ENCODE results near the gene MMRN1.

MMRN1 gene

GRCh38 chr4:89894649-89895550 is at the start of gene MMRN1:
MMRN1 (plus strand) TSS chr4:89894854; CDS start chr4:89894972, 118 bp downstream.
- H3K27me3 ChIP-seq (ENCODE audit: control insufficient read depth, insufficient read depth, low read length) = no peaks in the 10 kb centered on the region
- H3K36me3 ChIP-seq (ENCODE audit: control insufficient read depth, low read depth, low read length) = no peaks in the 10 kb centered on the region
- no peaks in the 10 kb centered on the region for H3K9me3 ChIP-seq (ENCODE audit: control insufficient read depth, low read depth, low read length)
- H3K27ac ChIP-seq (ENCODE audit: low read length) = no peak within 1 kb of the TSS
- no peak within 1 kb of the TSS for H3K9ac ChIP-seq (ENCODE audit: low read length)
- no peaks in the 10 kb centered on the region for H3K4me1 ChIP-seq (ENCODE audit: control insufficient read depth, low read depth, low read length)
- H3K4me3 ChIP-seq (ENCODE audit: low read length) = no peak within 1 kb of the TSS

GRCh38 chr4:89847571-89848325 is 46.9 kb upstream of the MMRN1 start:
- Histone ChIP-seq H3K27me3 (ENCODE audit: control insufficient read depth, insufficient read depth, low read length) (no peaks in the 10 kb centered on the region), H3K9ac (ENCODE audit: low read length) (no peak overlapping the region), H3K27ac (ENCODE audit: low read length) (no peak overlapping the region), H3K9me3 (ENCODE audit: control insufficient read depth, low read depth, low read length) (no peaks in the 10 kb centered on the region), H3K36me3 (ENCODE audit: control insufficient read depth, low read depth, low read length) (no peaks in the 10 kb centered on the region), H3K4me3 (ENCODE audit: low read length) (no peak overlapping the region), H3K4me1 (ENCODE audit: control insufficient read depth, low read depth, low read length) (no peaks in the 10 kb centered on the region)

GRCh38 chr4:89855236-89855635 is 39.4 kb upstream of the MMRN1 start:
- Histone ChIP-seq H3K4me1 (ENCODE audit: control insufficient read depth, low read depth, low read length) (no peaks in the 10 kb centered on the region), H3K4me3 (ENCODE audit: low read length) (no peak overlapping the region), H3K27ac (ENCODE audit: low read length) (no peak overlapping the region), H3K27me3 (ENCODE audit: control insufficient read depth, insufficient read depth, low read length) (no peaks in the 10 kb centered on the region), H3K9ac (ENCODE audit: low read length) (no peak overlapping the region), H3K9me3 (ENCODE audit: control insufficient read depth, low read depth, low read length) (peaks cover 8% of the 10 kb centered on the region), H3K36me3 (ENCODE audit: control insufficient read depth, low read depth, low read length) (no peaks in the 10 kb centered on the region)

- no peak overlapping the region for H3K4me3 ChIP-seq (ENCODE audit: low read length)
- peaks cover 2% of the 10 kb centered on the region for H3K9me3 ChIP-seq (ENCODE audit: control insufficient read depth, low read depth, low read length)
- no peaks in the 10 kb centered on the region for H3K4me1 ChIP-seq (ENCODE audit: control insufficient read depth, low read depth, low read length)
- H3K36me3 ChIP-seq (ENCODE audit: control insufficient read depth, low read depth, low read length) = no peaks in the 10 kb centered on the region
- H3K27me3 ChIP-seq (ENCODE audit: control insufficient read depth, insufficient read depth, low read length) = no peaks in the 10 kb centered on the region
- H3K9ac ChIP-seq (ENCODE audit: low read length) = no peak overlapping the region
- no peak overlapping the region for H3K27ac ChIP-seq (ENCODE audit: low read length)
Observed at GRCh38 chr4:89860971-89861370, 33.7 kb upstream of the MMRN1 start.

- Histone ChIP-seq H3K4me3 (ENCODE audit: low read length) (no peak overlapping the region), H3K9ac (ENCODE audit: low read length) (no peak overlapping the region), H3K4me1 (ENCODE audit: control insufficient read depth, low read depth, low read length) (no peaks in the 10 kb centered on the region), H3K27me3 (ENCODE audit: control insufficient read depth, insufficient read depth, low read length) (no peaks in the 10 kb centered on the region), H3K9me3 (ENCODE audit: control insufficient read depth, low read depth, low read length) (no peaks in the 10 kb centered on the region), H3K36me3 (ENCODE audit: control insufficient read depth, low read depth, low read length) (no peaks in the 10 kb centered on the region), H3K27ac (ENCODE audit: low read length) (no peak overlapping the region)
Observed at GRCh38 chr4:89863533-89863932, 31.1 kb upstream of the MMRN1 start.

GRCh38 chr4:89868276-89868675 is 26.4 kb upstream of the MMRN1 start:
- Histone ChIP-seq H3K4me3 (ENCODE audit: low read length) (no peak overlapping the region), H3K27ac (ENCODE audit: low read length) (no peak overlapping the region), H3K9me3 (ENCODE audit: control insufficient read depth, low read depth, low read length) (no peaks in the 10 kb centered on the region), H3K4me1 (ENCODE audit: control insufficient read depth, low read depth, low read length) (no peaks in the 10 kb centered on the region), H3K27me3 (ENCODE audit: control insufficient read depth, insufficient read depth, low read length) (no peaks in the 10 kb centered on the region), H3K36me3 (ENCODE audit: control insufficient read depth, low read depth, low read length) (no peaks in the 10 kb centered on the region), H3K9ac (ENCODE audit: low read length) (no peak overlapping the region)

- no peaks in the 10 kb centered on the region for H3K9me3 ChIP-seq (ENCODE audit: control insufficient read depth, low read depth, low read length)
- H3K4me1 ChIP-seq (ENCODE audit: control insufficient read depth, low read depth, low read length) = no peaks in the 10 kb centered on the region
- no peaks in the 10 kb centered on the region for H3K36me3 ChIP-seq (ENCODE audit: control insufficient read depth, low read depth, low read length)
- no peak overlapping the region for H3K9ac ChIP-seq (ENCODE audit: low read length)
- no peaks in the 10 kb centered on the region for H3K27me3 ChIP-seq (ENCODE audit: control insufficient read depth, insufficient read depth, low read length)
- H3K4me3 ChIP-seq (ENCODE audit: low read length) = no peak overlapping the region
- no peak overlapping the region for H3K27ac ChIP-seq (ENCODE audit: low read length)
Observed at GRCh38 chr4:89868999-89869589, 25.6 kb upstream of the MMRN1 start.

- Histone ChIP-seq H3K27me3 (ENCODE audit: control insufficient read depth, insufficient read depth, low read length) (no peaks in the 10 kb centered on the region), H3K9ac (ENCODE audit: low read length) (no peak overlapping the region), H3K4me1 (ENCODE audit: control insufficient read depth, low read depth, low read length) (no peaks in the 10 kb centered on the region), H3K9me3 (ENCODE audit: control insufficient read depth, low read depth, low read length) (no peaks in the 10 kb centered on the region), H3K27ac (ENCODE audit: low read length) (no peak overlapping the region), H3K36me3 (ENCODE audit: control insufficient read depth, low read depth, low read length) (no peaks in the 10 kb centered on the region), H3K4me3 (ENCODE audit: low read length) (no peak overlapping the region)
Observed at GRCh38 chr4:89871211-89871610, 23.4 kb upstream of the MMRN1 start.

GRCh38 chr4:89876548-89876947 is 18.1 kb upstream of the MMRN1 start:
- no peaks in the 10 kb centered on the region for H3K27me3 ChIP-seq (ENCODE audit: control insufficient read depth, insufficient read depth, low read length)
- no peaks in the 10 kb centered on the region for H3K4me1 ChIP-seq (ENCODE audit: control insufficient read depth, low read depth, low read length)
- no peak overlapping the region for H3K27ac ChIP-seq (ENCODE audit: low read length)
- H3K36me3 ChIP-seq (ENCODE audit: control insufficient read depth, low read depth, low read length) = no peaks in the 10 kb centered on the region
- no peaks in the 10 kb centered on the region for H3K9me3 ChIP-seq (ENCODE audit: control insufficient read depth, low read depth, low read length)
- H3K4me3 ChIP-seq (ENCODE audit: low read length) = no peak overlapping the region
- no peak overlapping the region for H3K9ac ChIP-seq (ENCODE audit: low read length)

- Histone ChIP-seq H3K27me3 (ENCODE audit: control insufficient read depth, insufficient read depth, low read length) (no peaks in the 10 kb centered on the region), H3K9me3 (ENCODE audit: control insufficient read depth, low read depth, low read length) (no peaks in the 10 kb centered on the region), H3K4me1 (ENCODE audit: control insufficient read depth, low read depth, low read length) (no peaks in the 10 kb centered on the region), H3K27ac (ENCODE audit: low read length) (no peak overlapping the region), H3K36me3 (ENCODE audit: control insufficient read depth, low read depth, low read length) (no peaks in the 10 kb centered on the region), H3K4me3 (ENCODE audit: low read length) (no peak overlapping the region), H3K9ac (ENCODE audit: low read length) (no peak overlapping the region)
Observed at GRCh38 chr4:89878611-89879010, 16.0 kb upstream of the MMRN1 start.

GRCh38 chr4:89879215-89879614 is 15.4 kb upstream of the MMRN1 start:
- H3K4me3 ChIP-seq (ENCODE audit: low read length) = peak overlapping the region; percentile 35
- no peaks in the 10 kb centered on the region for H3K36me3 ChIP-seq (ENCODE audit: control insufficient read depth, low read depth, low read length)
- no peaks in the 10 kb centered on the region for H3K4me1 ChIP-seq (ENCODE audit: control insufficient read depth, low read depth, low read length)
- no peak overlapping the region for H3K9ac ChIP-seq (ENCODE audit: low read length)
- H3K9me3 ChIP-seq (ENCODE audit: control insufficient read depth, low read depth, low read length) = no peaks in the 10 kb centered on the region
- no peaks in the 10 kb centered on the region for H3K27me3 ChIP-seq (ENCODE audit: control insufficient read depth, insufficient read depth, low read length)
- H3K27ac ChIP-seq (ENCODE audit: low read length) = no peak overlapping the region

Measured in iPS-18a (cell line).